H1 (cell line): Measurements from ENCODE around the gene RNMT. TPM values are rescaled to one million over a fixed set of nuclear protein-coding genes. Genes with fewer than 3 reads are reported as not detected.

Experiments
- CHD1 ChIP-seq: IDR thresholded peaks from 2 replicates; pipeline ENCODE4 v1.6.1; 2012; ENCODE audit warnings: low read depth, low read length, improper control_type of control experiment
- CHD7 ChIP-seq: fragments of 300-600 bp; sonication (generic); IDR thresholded peaks from 2 replicates; pipeline ENCODE4 v1.7.1; 2012; ENCODE audit warnings: low read length, moderate library complexity, mild to moderate bottlenecking, inconsistent platforms; ENCODE audit not compliant: insufficient replicate concordance
- SIX5 ChIP-seq: IDR thresholded peaks from 2 replicates; pipeline ENCODE4 v1.6.1; 2011; ENCODE audit warnings: mild to moderate bottlenecking, low read depth, low read length
- polyA plus RNA-seq, 7 experiments: library from polyadenylated mRNA; depleted of rRNA in 3 of 7; stranded (reverse) in 5 of 7; unstranded in 2 of 7; fragments of >200 nt in 5 of 7; fragments of 200-250 nt in 2 of 7; gene quantifications; 1 replicate in 5 of 7; 2 replicates in 1 of 7; 4 replicates in 1 of 7; pipeline versions ENCODE4 v1.2.1 to v1.2.3, GENCODE V29; 2011 to 2013; ENCODE audit warnings: missing spikeins in 2 of 7, mixed read lengths in 2 of 7
- total RNA-seq: library from RNA; stranded (reverse); fragmentation: NEBNext Ultra II Directional; extraction: Animal tissue kit (Norgen Biotek cat#: 25700); gene quantifications from 2 replicates; pipeline ENCODE4 v1.2.1, GENCODE V29; 2021

Gene RNMT
- total and polyA plus RNA-seq, 2 of the 8 experiments (the other 6 are each of a cell fraction or from before 2014, with no cell fraction given), result 25.3 to 63.5 TPM

GRCh38 chr18:13758622-13759021, 32.1 kb downstream of the RNMT start (continued):
- TF ChIP-seq CHD7 (no peak), SIX5 (no peak), CHD1 (no peak)
